Keratinocyte (primary cell): ENCODE data around the gene APOC1. TPM values are rescaled to one million over a fixed set of nuclear protein-coding genes. Genes with fewer than 3 reads are reported as not detected.

ENCODE experiments used
- DNase-seq: peaks from one replicate; pipeline ENCODE4 v3.0.0-alpha.2; 2011; ENCODE audit warnings: low read depth, missing footprints, low spot score
- FAIRE-seq: peaks from 2 replicates; lab custom pipeline; 2011; peaks lifted over from hg19 to GRCh38; lab: Jason Lieb, UNC
- H2AFZ ChIP-seq: 2 replicates; pipeline ENCODE4 v1.6.0; 2012; ENCODE audit warnings: low read length, control low read depth, inconsistent platforms; ENCODE audit not compliant: control insufficient read depth
- H3K27ac ChIP-seq: 2 replicates; pipeline ENCODE4 v1.5.1; 2011; ENCODE audit warnings: low read length; ENCODE audit not compliant: control insufficient read depth, insufficient read depth
- H3K27me3 ChIP-seq: 3 replicates; pipeline ENCODE4 v1.6.0; 2011; ENCODE audit warnings: low read length; ENCODE audit not compliant: control insufficient read depth, insufficient read depth; ENCODE audit errors: extremely low read depth
- H3K36me3 ChIP-seq, 2 experiments: 2 replicates in 1 of 2; 3 replicates in 1 of 2; pipeline ENCODE4 v1.5.1; 2011; ENCODE audit warnings: low read length in 2 of 2, mild to moderate bottlenecking in 1 of 2; ENCODE audit not compliant: control insufficient read depth in 2 of 2, insufficient read depth in 2 of 2; ENCODE audit errors: extremely low read depth in 1 of 2
- H3K4me1 ChIP-seq: 3 replicates; pipeline ENCODE4 v1.5.1; 2011; ENCODE audit warnings: low read length; ENCODE audit not compliant: control insufficient read depth, insufficient read depth; ENCODE audit errors: extremely low read depth
- H3K4me2 ChIP-seq: 3 replicates; pipeline ENCODE4 v1.6.0; 2011; ENCODE audit warnings: low read depth, low read length; ENCODE audit not compliant: control insufficient read depth, insufficient read depth; ENCODE audit errors: extremely low read depth
- H3K4me3 ChIP-seq, 3 experiments: fragments of 200-600 bp in 1 of 3; sonication (generic) in 1 of 3; 2 replicates in 2 of 3; 3 replicates in 1 of 3; pipeline ENCODE4 v1.5.1; 2011 to 2016; ENCODE audit warnings: low read length in 3 of 3, mild to moderate bottlenecking in 3 of 3, control low read depth in 2 of 3, inconsistent platforms in 1 of 3, low read depth in 1 of 3, mixed read lengths in 1 of 3, mixed run types in 1 of 3, moderate library complexity in 1 of 3; ENCODE audit not compliant: control insufficient read depth in 2 of 3, insufficient read depth in 2 of 3; ENCODE audit errors: extremely low read depth in 1 of 3
- H3K79me2 ChIP-seq: 2 replicates; pipeline ENCODE4 v1.6.0; 2012; ENCODE audit warnings: low read length; ENCODE audit not compliant: control insufficient read depth, insufficient read depth
- H3K9ac ChIP-seq: 3 replicates; pipeline ENCODE4 v1.6.0; 2011; ENCODE audit warnings: low read length; ENCODE audit not compliant: control insufficient read depth, insufficient read depth; ENCODE audit errors: extremely low read depth
- H3K9me1 ChIP-seq: 3 replicates; pipeline ENCODE4 v1.6.0; 2011; ENCODE audit warnings: low read length; ENCODE audit not compliant: control insufficient read depth, insufficient read depth; ENCODE audit errors: extremely low read depth
- H3K9me3 ChIP-seq: 2 replicates; pipeline ENCODE4 v1.5.1; 2012; ENCODE audit warnings: low read depth, low read length; ENCODE audit not compliant: control insufficient read depth
- H4K20me1 ChIP-seq: 3 replicates; pipeline ENCODE4 v1.6.0; 2011; ENCODE audit warnings: low read length; ENCODE audit not compliant: control insufficient read depth, insufficient read depth; ENCODE audit errors: extremely low read depth
- CTCF ChIP-seq, 3 experiments: IDR thresholded peaks in 1 of 3; conservative IDR thresholded peaks in 1 of 3; optimal IDR thresholded peaks in 1 of 3; 2 replicates in 2 of 3; 3 replicates in 1 of 3; pipeline versions ENCODE3 to v1.5.1; 2011; ENCODE audit warnings: low read length in 3 of 3, mild to moderate bottlenecking in 3 of 3, moderate library complexity in 2 of 3, control low read depth in 1 of 3, inconsistent platforms in 1 of 3; ENCODE audit not compliant: insufficient read depth in 2 of 3; ENCODE audit errors: extremely low read depth in 1 of 3
- EZH2 ChIP-seq: IDR thresholded peaks from one replicate; pipeline ENCODE4 v1.6.1; 2012; ENCODE audit warnings: inconsistent platforms, mild to moderate bottlenecking, low read length, moderate library complexity
- dilution Hi-C: fragments of 300-500 bp; cut with MboI; formaldehyde crosslinking; loops from one replicate; pipeline ENCODE4 v1.7.0; 2020; ENCODE audit warnings: low sequenced_read_pairs; ENCODE audit not compliant: extremely low pct_ligation_motif_present
- polyA plus RNA-seq, 5 experiments: library from polyadenylated mRNA; depleted of rRNA in 3 of 5; stranded (reverse) in 3 of 5; stranded (forward) in 1 of 5; unstranded in 1 of 5; fragments of >200 nt; gene quantifications; 1 replicate in 1 of 5; 2 replicates in 3 of 5; 3 replicates in 1 of 5; pipeline versions ENCODE4 v1.2.1 to v1.2.3, GENCODE V29; 2011 to 2012; ENCODE audit warnings: missing spikeins in 2 of 5, low read depth in 1 of 5, low replicate concordance in 1 of 5

APOC1 gene
- polyA plus RNA-seq, 1 donor (not counting 4 experiments of a cell fraction or from before 2014, with no cell fraction given): 0.79 TPM

DNA sequence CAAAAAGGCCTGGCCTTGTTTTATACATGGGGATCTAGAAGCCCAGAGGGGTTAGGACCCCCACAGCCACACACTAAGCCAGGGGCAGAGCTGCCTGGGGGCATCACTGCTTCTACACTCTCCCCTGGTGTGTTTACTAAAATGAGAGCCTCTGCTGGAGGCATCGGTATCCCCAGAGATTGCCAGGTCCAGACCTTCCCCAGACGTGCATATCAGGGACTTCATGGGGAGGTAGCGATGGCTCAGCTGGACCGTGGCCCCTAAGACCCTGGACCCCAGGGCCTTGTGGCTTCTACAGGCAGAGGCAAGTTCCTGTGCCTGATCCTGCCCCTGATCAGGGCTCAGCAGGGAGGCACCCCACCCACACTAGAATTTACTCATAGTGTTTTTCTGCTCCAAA, 54.3 kb downstream of the APOC1 start:
- H3K79me2 ChIP-seq: peaks cover 2% of the 10 kb centered on the region
- no peaks in the 10 kb centered on the region for H3K9me3 ChIP-seq
- DNase-seq (no peak), FAIRE-seq (no peak)
- TF ChIP-seq EZH2: no peak
- TF ChIP-seq CTCF (optimal IDR thresholded peaks at IDR 0.05 in 1 of 3, IDR thresholded peaks at IDR 0.05 in 1 of 3, conservative IDR thresholded peaks at IDR 0.05 in 1 of 3; ENCODE audit: extremely low read depth in 1 of 3, insufficient read depth in 2 of 3, low read length in 3 of 3): no peak
- no peaks in the 10 kb centered on the region for H3K9me1 ChIP-seq
- no peak overlapping the region for H3K27ac ChIP-seq
- H3K9ac ChIP-seq: no peak overlapping the region
- no peaks in the 10 kb centered on the region for H3K27me3 ChIP-seq
- no peaks in the 10 kb centered on the region for H4K20me1 ChIP-seq
- H3K4me3 ChIP-seq: no peak overlapping the region
- H2AFZ ChIP-seq: no peak overlapping the region
- no peaks in the 10 kb centered on the region for H3K4me1 ChIP-seq
- dilution Hi-C loops: no loop called here
- H3K4me2 ChIP-seq: no peak overlapping the region
- H3K36me3 ChIP-seq: peaks cover 4 to 19% of the 10 kb centered on the region in 2 experiments

Other genes with a start within 250 kb of the APOC1 start
- 2.4 to 7.1 TPM (median 3.7 TPM) in 3 replicates for gene CEACAM19, start 243.1 kb upstream of the APOC1 start, polyA plus RNA-seq
- not detected in 3 replicates for gene CEACAM16, start 215.5 kb upstream of the APOC1 start, polyA plus RNA-seq
- 1.1 to 1.8 TPM (median 1.5 TPM) in 3 replicates for gene BCL3, start 165.9 kb upstream of the APOC1 start, polyA plus RNA-seq
- gene CBLC, start 136.7 kb upstream of the APOC1 start, polyA plus RNA-seq: 27.8 to 58.6 TPM (median 30.1 TPM) in 3 replicates
- gene BCAM, start 105.5 kb upstream of the APOC1 start, polyA plus RNA-seq: 13.6 to 28.4 TPM (median 20.8 TPM) in 3 replicates
- 26.8 to 38.9 TPM (median 29.8 TPM) in 3 replicates for gene NECTIN2, start 68.3 kb upstream of the APOC1 start, polyA plus RNA-seq
- 46.9 to 92.1 TPM (median 56.0 TPM) in 3 replicates for gene TOMM40, start 23.4 kb upstream of the APOC1 start, polyA plus RNA-seq
- 27.9 to 217 TPM (median 30.2 TPM) in 3 replicates for gene APOE, start 8.8 kb upstream of the APOC1 start, polyA plus RNA-seq
- not detected in 3 replicates for gene APOC4, start 27.6 kb downstream of the APOC1 start, polyA plus RNA-seq
- gene APOC2, start 31.4 kb downstream of the APOC1 start, polyA plus RNA-seq: not detected in 3 replicates
- gene CLPTM1, start 40.8 kb downstream of the APOC1 start, polyA plus RNA-seq: 44.6 to 74.6 TPM (median 47.1 TPM) in 3 replicates
- 3.6 to 7.3 TPM (median 4.5 TPM) in 3 replicates for gene RELB, start 86.9 kb downstream of the APOC1 start, polyA plus RNA-seq
- 15.7 to 21.4 TPM (median 19.7 TPM) in 3 replicates for gene CLASRP, start 124.4 kb downstream of the APOC1 start, polyA plus RNA-seq
- gene ZNF296, start 161.9 kb downstream of the APOC1 start, polyA plus RNA-seq: 0.13 to 1.6 TPM (median 0.25 TPM) in 3 replicates
- gene GEMIN7, start 164.7 kb downstream of the APOC1 start, polyA plus RNA-seq: 23.1 to 30.1 TPM (median 23.7 TPM) in 3 replicates
- 8.6 to 15.2 TPM (median 10.2 TPM) in 3 replicates for gene PPP1R37, start 178.6 kb downstream of the APOC1 start, polyA plus RNA-seq
- gene NKPD1, start 246.4 kb downstream of the APOC1 start, polyA plus RNA-seq: 0.20 to 1.2 TPM (median 0.37 TPM) in 3 replicates